Stimulated activated CD8-positive, alpha-beta memory T cell treated with anti-CD3 and anti-CD28 coated beads, Interleukin-4, amount 100 ng/mL, for 4 hours (primary cell): ENCODE measurements around the gene VSIR.

ENCODE experiments used
- DNase-seq, 2 donors: peaks; one replicate each; pipeline ENCODE4 v3.0.0-alpha.2; 2020; ENCODE audit warnings: low read depth in 2 of 2, low spot score in 1 of 2

VSIR gene

DNA sequence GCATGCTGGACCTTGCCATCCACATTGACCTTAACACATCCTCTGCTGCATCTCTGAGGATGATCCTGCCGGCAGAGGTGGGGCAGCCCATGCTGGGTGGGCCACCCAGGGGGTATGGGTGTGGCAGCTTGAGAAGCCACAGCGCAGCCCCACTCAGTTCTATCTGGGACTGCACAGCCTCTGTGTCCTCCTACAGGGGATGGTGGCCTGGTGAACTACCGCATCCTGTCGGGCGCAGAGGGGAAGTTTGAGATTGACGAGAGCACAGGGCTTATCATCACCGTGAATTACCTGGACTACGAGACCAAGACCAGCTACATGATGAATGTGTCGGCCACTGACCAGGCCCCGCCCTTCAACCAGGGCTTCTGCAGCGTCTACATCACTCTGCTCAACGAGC is 41.5 kb downstream of the VSIR start:
- no peak for DNase-seq

- DNase-seq, result no peak
Observed at GRCh38 chr10:71729161-71729636, 44.1 kb downstream of the VSIR start.

- DNase-seq, result peak in 1 of 2 donors; percentile 26
Observed at GRCh38 chr10:71727738-71728737, 45.3 kb downstream of the VSIR start.

DNA sequence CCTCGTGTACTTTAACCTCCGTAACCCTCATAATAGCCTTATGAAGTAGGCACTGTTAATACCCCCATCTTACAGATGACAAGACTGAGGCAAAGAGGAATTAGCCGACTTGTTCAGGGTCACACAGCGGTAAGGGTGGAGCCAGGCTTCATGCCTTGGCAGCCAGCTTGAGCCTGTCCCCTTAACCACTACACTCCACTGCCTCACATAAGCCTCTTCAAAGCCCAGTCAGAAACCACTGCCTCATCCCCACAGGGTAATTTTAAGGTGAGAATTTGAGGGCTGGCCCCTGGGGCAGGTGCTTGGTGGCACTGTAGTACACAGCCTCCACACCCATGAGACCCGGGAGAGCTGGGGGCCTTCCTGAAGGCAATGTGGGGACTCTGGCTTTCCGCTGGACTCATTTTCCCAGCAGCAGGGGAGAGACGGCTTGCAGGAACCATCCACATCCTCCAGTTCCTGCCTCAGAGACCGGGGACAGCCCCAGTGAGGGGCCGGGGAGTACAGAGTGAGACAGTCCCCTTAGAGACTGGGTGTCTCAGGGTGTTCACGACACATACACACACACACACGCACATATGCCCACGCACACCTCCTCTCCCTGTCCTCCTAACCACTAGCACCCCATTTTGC is 46.1 kb downstream of the VSIR start:
- DNase-seq, result peak in 1 of 2 donors; percentile 43

GRCh38 chr10:71726580-71727104 is 46.7 kb downstream of the VSIR start:
- peak in 1 of 2 donors; percentile 19 for DNase-seq

DNA sequence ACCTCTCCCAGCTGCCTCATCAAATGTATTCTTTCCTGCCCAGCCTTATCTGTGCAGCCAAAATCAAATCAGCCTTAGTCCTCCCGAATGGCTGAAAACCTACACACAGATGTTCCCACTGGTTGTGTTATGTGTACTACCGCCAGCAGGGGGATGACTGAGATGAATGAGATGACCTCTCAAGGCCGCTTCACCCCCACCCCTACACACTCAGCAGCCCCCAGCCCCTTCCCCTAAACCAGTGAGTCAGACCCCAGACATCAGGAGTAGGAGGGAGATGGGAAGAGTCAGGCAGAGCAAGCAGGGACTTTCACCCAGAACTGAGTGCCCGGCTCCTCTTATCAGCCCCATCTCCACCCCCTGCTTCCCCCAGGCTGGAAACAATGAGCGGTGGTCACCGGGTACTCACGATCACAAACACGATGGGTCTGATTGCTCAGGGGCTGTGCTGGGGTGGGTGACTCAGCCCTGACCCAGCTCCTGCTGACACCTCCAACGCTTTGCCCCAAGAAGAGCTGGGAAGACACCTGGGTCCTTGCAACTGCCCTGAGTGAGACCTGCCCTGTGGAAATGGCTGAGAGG is 47.2 kb downstream of the VSIR start:
- DNase-seq, result peak; percentile 56 to 73

DNA sequence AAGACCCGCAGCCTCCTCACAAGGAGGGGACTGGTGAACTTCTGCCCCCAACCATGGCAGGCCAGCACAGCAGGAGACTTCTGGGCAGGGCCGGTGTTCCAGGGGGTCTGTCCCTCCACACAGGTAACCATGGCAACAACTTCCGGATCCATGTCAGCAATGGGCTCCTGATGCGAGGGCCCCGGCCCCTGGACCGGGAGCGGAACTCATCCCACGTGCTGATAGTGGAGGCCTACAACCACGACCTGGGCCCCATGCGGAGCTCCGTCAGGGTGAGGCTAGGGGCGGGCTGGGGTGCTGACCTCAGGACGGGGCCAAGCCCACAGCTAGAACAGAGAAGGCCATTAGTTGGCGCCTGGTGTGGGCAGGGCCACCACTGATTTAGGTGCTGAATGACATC is 48.1 kb downstream of the VSIR start:
- no peak for DNase-seq

- no peak for DNase-seq
Observed at GRCh38 chr10:71724539-71724938, 48.8 kb downstream of the VSIR start.

- DNase-seq, result no peak
Observed at GRCh38 chr10:71723311-71723710, 50.0 kb downstream of the VSIR start.

DNA sequence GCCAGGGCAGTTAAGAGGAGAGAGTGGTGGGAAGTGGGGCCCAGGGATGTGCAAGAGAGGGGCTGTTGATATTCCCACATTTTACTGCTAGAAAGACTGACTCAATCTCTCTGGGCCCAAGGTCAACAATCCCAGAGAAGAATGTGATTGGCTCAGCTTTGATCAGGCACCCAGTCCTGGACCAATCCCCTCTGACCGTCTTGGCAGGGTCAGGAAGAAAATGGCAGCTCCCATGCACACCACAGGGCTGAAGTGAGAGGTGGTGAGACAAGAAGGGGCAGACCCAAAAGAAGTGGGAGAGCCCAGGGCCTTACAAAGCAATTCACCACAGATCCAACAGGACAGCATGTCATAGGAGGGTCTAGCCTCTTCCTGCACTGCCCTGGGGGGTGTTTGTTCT is 50.5 kb downstream of the VSIR start:
- DNase-seq, result no peak

DNA sequence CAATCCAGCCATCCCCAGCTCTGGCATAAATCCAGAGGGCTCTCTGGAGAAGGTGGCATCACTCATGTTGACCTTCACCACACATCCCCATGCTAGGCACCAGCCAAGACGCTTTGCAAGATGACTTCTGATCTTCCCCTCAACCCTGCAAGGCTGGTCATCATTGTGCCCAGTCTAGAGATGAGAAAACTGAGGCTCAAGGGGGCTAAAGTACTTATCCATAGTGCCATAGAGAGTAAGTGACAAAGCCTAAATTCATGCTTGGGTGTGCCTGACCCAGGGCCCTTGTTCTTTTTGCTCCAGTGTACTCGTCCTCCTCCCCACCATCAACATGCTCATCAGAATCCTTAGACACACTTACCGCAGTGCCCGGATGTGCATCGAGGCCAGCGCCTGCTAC is 52.0 kb downstream of the VSIR start:
- no peak for DNase-seq

GRCh38 chr10:71720288-71720687 is 53.0 kb downstream of the VSIR start:
- DNase-seq, result no peak

DNA sequence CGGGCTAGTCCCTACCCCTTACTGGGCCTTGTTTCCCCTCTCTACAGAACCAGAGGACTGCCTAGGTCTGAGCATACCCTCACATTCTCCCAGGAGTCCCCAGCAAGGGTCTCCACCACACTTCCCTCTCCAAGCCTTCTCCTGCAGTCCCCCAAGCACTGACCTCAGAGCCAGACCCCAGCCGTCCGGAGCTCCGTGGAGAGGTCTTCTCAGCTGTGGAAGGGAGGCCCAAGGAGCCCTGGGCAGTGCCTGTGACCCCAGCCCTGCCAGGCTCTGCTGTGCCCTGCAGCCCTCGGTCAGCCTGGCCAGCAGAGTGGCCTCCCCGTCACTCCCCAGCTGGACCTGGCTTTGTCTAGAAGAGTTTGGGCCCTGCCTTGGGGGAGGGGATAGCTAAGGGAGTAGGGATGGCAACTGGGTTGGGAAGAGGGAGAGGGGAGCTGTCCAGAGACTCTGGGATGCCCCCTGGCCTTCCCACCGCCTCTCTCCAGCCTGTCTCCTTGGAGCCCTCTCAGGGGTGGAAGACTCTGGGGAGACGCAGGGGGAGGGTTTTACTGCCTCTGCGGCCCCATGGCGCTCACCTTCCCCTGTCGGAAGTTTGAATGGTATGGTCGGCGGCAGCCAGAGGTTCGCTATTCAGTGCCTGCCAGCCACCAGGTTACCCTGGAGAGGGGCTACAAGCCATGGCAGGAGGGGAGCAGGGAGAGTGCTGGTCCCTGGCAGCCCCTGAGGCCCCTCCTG is 53.7 kb downstream of the VSIR start, which contains the start of gene C10orf105:
Gene C10orf105, minus strand, starts transcription at position 315 of the 738 bp plus-strand sequence. CDS start 3,441 bp downstream, outside the sequence.
- no peak for DNase-seq

DNA sequence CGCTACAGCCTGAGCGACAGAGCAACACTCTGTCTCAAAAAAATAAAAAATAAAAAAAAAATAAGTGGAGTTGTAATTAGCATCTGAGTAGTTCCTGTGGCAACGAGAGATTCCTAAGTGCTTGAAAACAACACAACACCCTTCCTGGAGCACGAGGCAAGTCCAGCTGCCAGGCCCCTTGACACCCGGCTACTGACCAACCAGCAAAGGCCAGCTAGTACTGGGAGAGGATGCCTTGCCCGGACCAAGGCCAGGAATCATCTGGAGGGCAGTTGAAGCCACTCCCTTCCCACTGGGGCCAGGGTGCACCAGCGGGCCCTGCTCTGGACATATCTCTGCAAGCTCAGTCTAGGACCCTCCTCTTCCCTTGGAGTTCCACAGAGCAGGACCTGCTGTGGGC is 54.3 kb downstream of the VSIR start:
- DNase-seq, result no peak

DNA sequence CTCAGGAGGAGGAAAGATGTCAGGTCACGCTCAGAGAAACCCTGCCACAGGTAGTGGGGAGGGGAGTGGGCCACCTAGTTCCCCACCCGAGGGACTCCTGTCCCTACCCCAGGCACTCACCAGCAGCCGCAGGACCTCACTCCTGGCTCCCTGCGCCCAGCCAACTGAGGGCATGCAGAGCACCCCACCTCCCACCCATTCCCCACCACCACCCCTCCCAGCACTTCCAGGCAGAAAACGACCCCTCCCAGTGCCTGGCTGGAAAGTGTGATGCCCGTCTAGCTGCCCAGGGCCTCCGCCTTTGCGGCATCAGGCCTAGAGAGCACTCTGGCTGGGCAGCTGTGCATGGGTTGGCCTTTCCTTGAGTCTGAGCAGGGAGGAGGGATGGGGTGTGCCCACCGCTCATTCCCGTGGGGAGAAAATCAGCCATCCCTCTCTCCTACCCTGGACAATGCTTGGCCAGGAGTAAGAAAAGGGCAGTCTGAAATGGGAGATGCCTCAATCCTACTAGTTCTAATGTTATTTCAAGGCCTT is 55.1 kb downstream of the VSIR start:
- no peak for DNase-seq

DNA sequence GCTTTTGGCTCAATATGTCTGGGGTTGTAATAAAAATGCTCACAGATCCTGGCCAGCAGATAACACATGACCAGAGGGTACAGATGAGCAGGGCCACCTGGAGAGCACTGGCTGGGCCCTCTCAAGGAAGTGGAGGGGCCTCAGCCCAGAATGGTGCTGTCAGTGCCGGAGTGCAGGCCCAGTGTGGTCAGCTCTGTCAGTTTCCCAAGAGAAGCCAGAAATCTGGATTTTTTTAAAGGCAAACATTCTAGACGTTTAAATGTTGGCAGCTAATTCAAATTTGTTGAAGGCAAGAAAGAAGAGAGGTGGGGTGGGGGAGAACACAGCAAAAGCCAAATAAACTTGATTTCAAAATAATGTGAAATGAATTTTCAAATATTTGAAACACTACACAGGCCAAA is 55.8 kb downstream of the VSIR start:
- no peak for DNase-seq

GRCh38 chr10:71717056-71717455 is 56.3 kb downstream of the VSIR start:
- no peak for DNase-seq

DNA sequence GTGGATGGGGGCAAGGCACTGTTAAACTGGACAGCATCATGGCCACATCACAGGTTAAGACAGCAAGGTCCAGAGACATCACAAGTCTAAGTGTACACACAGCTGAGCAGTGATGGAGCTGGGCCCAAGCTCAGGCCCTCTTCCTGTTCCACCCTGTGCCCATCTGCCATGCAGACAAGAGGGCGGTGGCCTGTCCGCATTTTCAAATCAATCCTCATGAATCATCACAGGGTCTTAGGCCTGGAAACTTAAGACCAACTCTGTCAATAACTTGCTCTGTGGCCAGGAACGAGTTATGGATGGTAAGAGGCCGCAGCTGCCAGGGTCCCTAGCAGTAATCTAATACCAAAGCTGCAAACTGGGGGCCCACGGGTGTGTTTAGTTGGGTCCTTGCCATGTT is 56.9 kb downstream of the VSIR start:
- no peak for DNase-seq

DNA sequence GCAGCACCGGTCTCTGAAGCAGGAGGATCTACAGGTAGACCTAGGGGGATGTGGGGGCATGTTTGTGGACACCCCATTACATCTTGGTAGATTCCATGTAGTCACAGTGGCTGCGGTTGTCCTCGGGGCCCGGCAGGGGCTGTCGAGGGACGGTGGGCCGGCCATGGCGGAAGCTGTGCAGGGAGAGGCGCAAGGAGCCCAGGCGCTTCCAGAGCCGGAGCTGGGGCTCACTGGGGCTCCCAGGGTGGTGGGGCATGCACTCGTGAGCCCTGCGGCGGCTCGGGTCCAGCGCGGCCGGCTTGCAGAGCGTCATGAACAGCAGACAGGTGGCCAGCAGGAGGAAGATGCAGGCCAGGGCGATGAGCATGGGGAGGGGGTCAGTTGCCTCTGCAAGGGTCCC is 57.5 kb downstream of the VSIR start:
- DNase-seq, result no peak

DNA sequence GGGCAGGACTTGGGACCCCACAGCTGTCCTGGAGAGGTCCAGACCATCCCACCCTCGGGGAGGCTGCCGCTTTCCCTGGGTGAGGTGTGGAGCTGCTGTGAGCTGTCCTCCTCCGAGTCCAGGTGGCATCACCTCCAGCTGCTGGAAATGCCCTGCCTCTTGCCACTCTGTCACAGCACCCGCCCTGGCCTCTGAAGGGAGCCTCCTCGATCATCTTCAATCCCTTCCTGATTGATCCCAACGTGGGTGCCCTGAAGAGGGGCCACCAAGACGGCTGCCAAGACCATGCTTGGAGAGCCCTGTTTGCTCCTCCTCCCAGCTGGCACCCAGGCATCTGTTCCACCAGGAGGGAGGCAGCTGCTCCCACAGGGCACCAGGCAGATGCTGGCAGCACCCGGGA is 58.3 kb downstream of the VSIR start:
- DNase-seq, result no peak

DNA sequence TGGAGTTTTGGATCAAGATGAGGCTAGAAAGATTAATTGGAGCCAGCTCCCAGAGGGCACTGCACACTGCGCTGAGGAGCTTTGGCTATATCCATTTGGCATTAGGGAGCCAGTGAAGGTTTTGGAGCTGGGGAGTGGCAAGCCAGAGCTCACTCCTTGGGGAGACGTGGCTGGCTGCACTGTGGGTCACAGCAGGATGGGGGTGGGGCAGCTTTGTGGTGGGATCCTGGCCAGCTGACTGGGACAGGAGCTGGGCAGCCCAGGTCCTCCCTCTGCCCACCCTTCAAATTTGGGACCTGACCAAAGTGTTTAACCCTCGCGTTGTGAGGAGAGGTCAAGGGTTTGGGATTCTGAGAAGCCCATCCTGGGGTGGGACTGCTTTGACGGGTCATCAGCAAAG is 58.7 kb downstream of the VSIR start:
- DNase-seq, result no peak
